Right lobe of liver (tissue), 4 donors: ENCODE results near the gene STX1A.

Source experiments
- POLR2A ChIP-seq: fragments of 450-650 bp; IDR thresholded peaks from one replicate; pipeline ENCODE4 v1.6.1; 2017; ENCODE audit warnings: antibody characterized with exemption, mild to moderate bottlenecking
- TF ChIP-seq, protein P1 (sequence below), 4 donors: fragments of 200-600 bp in 3 of 4; fragments of 450-650 bp in 1 of 4; IDR thresholded peaks; one replicate each; pipeline versions ENCODE4 v1.5.1 to v1.8.0; 2016 to 2022; ENCODE audit warnings: antibody characterized with exemption in 4 of 4, mild to moderate bottlenecking in 2 of 4
- donor health status: DM: no; HTN: no; CAD: no.
- donor health status: DM: no; HTN: no; CAD: no.
- donor health status: DM: no; HTN: yes; CAD: no.

DNA sequence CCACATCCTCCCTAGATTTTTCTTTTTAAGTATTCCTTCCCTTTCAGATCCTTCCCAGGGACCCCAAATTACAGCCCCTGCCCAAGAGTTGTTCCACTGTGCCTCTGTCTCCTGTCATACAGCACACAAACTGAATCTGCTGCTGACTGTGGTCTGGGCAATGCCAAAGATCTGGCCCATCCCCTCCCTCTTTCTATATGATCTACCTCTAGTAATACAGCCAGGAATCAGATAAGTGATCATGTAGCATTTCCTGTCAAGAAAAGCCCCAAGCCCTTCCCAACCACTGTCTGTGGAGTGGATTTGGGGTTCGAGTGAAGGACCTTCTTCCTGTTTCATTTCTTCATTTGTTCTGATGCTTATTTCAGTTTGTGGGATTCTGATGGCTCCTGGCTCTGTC, 6.7 kb downstream of the STX1A start:
- TF ChIP-seq, protein P1, sequence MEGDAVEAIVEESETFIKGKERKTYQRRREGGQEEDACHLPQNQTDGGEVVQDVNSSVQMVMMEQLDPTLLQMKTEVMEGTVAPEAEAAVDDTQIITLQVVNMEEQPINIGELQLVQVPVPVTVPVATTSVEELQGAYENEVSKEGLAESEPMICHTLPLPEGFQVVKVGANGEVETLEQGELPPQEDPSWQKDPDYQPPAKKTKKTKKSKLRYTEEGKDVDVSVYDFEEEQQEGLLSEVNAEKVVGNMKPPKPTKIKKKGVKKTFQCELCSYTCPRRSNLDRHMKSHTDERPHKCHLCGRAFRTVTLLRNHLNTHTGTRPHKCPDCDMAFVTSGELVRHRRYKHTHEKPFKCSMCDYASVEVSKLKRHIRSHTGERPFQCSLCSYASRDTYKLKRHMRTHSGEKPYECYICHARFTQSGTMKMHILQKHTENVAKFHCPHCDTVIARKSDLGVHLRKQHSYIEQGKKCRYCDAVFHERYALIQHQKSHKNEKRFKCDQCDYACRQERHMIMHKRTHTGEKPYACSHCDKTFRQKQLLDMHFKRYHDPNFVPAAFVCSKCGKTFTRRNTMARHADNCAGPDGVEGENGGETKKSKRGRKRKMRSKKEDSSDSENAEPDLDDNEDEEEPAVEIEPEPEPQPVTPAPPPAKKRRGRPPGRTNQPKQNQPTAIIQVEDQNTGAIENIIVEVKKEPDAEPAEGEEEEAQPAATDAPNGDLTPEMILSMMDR (IDR thresholded peaks at IDR 0.05), result no peak
- no peak for TF ChIP-seq POLR2A
